HG02840 (cell line): ENCODE data around the gene DNAH2.

ENCODE experiments used
- ATAC-seq: cut with Tn5 transposase; IDR thresholded peaks from one replicate; pipeline ENCODE4 v1.9.1; 2021; ENCODE audit warnings: mild to moderate bottlenecking, moderate library complexity, moderate number of reproducible peaks; ENCODE audit not compliant: unreplicated experiment, low FRiP score

The DNAH2 gene

GRCh38 chr17:7720125-7720524 lies 2.6 kb downstream of the DNAH2 start:
- no peak for ATAC-seq

DNA sequence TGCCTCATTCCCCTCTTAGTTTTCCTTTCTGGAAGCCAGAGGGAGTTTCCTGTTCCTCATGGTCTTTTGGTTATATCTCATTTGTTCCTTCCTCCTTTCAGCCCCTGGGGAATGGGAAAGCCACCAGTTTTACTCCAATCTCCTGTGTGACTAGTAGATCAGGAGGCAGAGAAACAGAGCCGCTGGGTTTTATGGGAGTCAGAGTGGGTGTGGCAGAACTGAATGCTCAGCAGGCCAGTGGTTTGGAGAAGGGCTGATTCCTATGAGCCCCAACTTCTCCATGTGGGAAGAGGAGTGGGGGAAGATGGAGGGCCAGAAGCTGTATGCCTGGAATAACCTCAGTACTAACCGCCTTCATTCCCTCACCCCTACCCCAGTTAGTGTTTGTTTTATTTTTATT lies 4.1 kb downstream of the DNAH2 start:
- ATAC-seq, result no peak

DNA sequence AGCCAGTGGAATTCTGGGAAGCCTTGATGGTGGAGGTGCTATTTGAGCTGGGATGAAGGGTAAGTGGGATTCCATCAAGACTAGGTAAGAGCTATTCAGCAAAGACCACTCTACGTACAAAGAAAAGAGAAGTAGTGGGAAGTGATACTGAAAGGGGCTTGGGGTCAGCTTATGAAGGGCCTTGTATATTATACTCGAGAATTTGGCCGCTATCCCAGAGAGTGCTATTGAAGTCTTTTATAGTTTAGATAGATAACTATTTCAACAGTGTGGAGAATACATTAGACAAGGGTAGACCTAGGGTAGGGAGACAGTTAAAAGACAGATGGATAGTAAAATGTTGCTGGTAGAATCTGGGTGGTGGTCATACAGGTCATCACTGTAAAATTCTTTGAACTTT lies 10.3 kb downstream of the DNAH2 start:
- no peak for ATAC-seq

- ATAC-seq, result no peak
Observed at GRCh38 chr17:7729816-7730215, 12.3 kb downstream of the DNAH2 start.

DNA sequence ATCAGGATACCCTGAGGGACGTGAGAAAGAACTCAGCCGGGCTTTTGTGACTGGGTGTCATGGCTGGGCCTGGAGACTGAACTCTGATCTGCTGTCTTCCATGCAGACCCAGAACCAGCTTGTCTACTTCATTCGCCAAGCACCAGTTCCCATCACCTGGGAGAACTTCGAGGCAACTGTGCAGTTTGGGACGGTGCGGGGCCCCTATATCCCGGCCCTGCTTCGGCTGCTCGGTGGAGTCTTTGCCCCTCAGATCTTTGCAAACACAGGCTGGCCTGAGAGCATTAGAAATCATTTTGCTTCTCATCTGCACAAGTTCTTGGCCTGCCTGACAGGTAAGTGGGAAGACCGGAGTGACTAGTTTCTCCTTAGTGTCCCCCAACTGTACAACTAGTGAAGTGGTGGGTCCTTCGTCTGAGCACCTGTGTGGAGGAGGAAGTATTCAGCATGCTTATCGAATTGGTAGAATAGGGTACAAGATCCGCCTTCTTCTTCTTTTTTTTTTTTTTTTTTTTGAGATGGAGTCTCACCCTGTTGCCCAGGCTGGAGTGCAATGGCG lies 15.5 kb downstream of the DNAH2 start:
- ATAC-seq, result no peak

DNA sequence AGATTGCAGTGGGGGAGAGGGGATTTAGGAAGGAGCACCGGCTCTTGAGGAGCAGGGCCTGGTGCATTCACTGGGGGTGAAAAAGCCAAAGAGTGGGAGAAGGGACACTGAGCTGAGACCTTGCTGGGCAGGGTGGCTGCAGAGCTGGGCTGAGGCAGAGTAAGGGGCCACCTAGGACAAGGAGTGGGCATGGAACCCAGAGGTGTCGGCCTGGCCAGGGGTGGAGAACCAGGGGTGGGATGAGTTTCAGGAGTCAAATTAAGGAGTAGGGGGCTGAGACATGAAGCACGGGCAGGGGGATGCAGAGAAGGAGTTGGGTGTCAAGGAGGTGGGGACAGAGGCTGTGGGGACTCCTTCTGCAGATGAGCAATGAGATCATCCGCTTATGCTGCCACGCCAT lies 20.1 kb downstream of the DNAH2 start:
- no peak for ATAC-seq

GRCh38 chr17:7739746-7740145 lies 22.2 kb downstream of the DNAH2 start:
- no peak for ATAC-seq

DNA sequence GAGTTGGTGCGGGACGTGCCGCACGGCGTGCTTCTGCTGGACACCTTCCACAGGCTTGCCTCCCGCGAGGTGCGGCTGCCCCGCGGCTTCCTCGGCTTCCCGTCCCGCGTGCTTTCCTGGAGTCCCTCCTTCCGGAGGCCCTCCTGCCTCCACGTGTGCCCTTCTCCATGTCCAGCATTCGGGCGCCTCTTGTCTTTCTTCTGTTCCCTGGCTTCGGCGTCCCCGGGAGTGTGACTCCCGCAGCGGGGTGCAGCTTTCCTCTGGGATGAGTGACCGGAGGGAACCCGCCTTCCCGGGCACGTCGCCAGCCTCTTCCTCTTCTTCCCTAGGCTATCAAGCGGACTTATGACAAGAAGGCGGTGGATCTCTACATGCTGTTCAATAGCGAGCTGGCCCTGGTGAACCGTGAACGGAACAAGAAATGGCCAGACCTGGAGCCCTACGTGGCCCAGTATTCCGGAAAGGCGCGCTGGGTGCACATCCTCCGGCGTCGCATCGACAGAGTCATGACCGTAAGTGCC lies 23.0 kb downstream of the DNAH2 start:
- ATAC-seq, result no peak

DNA sequence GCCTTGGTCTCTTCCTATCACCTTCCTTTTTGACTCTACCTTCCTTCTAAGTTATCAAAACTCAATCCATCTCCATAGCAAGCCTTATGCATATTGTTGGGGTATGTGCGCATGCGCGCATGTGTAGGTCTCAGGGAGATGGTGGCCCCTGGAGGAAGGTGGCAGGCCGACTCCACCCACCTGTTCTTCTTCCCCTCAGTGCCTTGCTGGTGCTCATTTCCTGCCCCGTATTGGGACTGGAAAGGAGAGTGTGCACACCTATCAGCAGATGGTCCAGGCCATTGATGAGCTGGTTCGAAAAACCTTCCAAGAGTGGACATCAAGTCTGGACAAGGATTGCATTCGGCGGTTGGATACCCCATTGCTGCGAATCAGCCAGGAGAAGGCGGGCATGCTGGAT lies 25.2 kb downstream of the DNAH2 start:
- no peak for ATAC-seq

DNA sequence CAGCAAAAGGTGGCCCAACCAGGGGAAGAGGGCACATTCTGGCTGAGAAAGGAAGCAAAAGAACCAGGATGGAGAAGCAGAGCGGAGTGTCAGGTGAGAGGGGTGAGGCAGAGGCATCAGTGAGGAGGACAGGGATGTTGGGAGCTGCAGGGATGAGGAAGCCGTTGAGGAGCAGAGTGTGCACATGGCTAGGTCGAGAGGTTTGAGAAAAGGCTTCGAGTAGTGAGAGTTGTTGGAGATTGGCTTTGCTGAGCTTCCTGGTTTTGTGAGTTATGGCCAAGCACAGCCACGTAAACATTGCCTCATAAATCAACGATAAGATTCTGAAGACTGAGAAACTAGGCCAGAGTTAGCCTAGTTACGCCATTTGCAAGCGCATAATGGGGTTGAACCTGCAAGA lies 26.9 kb downstream of the DNAH2 start:
- ATAC-seq, result no peak

GRCh38 chr17:7745748-7746470 lies 28.4 kb downstream of the DNAH2 start:
- ATAC-seq, result no peak

DNA sequence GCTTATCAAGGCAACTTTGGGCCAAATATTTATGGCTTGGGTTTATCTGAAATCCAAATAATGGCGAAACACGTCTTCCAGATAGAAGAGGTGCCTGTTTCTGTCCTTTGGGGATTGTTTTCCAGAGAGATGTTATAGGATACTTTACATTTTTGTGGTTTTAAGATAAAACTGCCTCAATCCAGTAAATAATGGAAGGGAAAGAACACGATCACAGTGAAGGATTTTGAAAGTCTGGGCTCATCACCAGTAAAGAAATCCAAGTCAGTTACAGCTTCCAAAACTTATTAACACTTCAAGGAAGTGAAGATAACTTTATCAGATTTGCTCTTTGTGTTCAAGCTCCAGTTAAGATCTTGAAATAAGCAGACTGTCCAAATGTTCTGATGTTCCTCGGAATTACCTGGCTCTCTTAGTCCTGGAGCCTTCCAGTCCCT lies 30.1 kb downstream of the DNAH2 start:
- ATAC-seq, result no peak

- no peak for ATAC-seq
Observed at GRCh38 chr17:7748076-7748775, 30.7 kb downstream of the DNAH2 start.

GRCh38 chr17:7750321-7750821 lies 32.8 kb downstream of the DNAH2 start:
- no peak for ATAC-seq

DNA sequence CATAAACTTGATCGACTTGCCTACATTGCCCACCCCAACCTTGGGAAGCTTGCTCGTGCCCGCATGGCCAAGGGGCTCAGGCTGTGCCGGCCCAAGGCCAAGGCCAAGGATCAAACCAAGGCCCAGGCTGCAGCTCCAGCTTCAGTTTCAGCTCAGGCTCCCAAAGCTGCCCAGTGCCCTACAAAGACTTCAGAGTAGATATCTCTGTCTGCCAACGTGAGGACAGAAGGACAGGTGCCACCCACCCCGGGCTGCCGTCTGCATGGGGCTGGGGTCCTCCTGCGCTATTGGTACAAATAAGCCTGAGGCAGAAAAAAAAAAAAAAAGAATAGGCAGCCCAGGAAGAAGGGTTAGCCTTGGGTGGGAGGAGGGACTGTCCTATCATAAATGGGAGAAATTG lies 37.1 kb downstream of the DNAH2 start:
- no peak for ATAC-seq

GRCh38 chr17:7755095-7755890 lies 37.7 kb downstream of the DNAH2 start:
- ATAC-seq, result no peak

DNA sequence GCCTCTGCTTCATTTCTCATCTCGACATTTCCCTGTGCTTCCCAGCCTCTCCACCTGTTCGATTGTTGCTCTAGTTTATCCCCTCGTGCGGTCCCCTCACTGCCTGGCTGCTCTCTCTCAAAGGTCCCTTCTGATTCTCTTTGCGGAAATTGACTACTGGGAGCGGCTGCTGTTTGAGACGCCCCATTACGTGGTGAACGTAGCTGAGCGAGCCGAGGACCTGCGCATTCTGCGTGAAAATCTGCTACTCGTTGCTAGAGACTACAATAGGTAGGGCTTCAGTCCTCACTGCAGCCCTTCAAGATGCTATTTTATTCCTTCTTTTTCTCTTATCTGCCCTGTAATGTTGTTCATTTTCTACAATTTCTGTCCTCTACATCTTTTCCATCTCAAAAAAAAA lies 39.4 kb downstream of the DNAH2 start:
- no peak for ATAC-seq

DNA sequence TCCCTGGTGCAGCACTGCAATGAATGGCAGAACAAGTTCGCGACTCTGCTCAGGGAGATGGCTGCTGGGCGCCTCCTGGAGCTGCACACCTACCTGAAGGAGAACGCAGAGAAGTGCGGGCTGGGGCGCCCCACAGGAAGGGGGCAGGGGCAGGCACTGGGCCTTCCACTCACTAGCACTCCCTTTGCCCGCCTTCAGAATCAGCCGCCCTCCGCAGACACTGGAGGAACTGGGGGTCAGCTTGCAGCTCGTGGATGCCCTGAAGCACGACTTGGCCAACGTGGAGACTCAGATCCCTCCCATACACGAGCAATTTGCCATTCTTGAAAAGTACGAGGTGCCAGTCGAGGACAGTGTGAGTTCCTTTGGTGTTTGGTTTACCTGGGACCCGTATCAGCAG lies 46.4 kb downstream of the DNAH2 start:
- ATAC-seq, result no peak

DNA sequence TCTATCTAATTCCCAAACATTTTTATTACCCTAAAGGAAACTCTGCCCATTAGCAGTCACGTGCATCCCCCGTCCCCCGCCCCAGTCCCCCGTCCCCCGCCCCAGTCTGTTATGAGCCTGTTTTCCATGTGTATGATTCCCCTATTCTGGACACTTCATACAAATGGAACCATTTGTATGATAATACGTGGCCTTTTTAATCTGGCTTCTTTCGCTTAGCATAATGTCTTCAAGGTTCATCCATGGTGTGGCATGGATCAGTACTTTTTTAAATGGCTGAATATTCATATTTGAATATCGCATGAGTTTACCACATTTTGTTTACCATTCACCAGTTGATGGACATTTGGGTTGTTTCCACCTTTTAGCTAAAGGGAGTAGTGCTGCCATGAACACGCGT lies 49.5 kb downstream of the DNAH2 start:
- ATAC-seq, result no peak

DNA sequence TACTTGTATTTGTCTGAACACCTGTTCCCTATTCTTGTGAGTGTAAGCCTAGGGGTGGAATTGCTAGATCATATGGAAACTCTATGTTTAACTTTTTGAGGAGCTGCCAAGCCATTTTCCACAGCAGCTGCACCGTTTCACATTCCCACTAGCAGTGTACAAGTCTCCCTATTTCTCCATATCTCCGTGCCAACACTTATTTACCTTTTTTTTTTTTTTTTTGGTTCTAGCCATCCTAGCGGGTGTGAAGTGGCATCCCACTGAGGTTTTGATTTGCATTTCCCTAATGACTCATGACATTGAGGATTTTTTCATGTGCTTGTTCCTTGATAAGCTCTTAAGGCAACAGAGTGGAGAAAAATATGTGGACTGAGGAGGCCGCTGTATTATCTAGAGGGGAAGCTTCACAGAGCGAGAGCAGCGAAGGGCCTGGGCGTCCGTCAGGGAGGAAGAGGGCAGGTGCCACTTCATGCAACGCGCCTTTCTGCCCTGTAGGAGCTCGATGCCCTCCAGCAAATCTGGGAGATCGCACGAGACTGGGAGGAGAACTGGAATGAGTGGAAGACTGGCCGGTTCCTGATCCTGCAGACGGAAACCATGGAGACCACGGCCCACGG lies 50.0 kb downstream of the DNAH2 start:
- no peak for ATAC-seq
